ENCODE measurements around the gene AWAT1. TPM values are rescaled to one million over a fixed set of nuclear protein-coding genes. Genes with fewer than 3 reads are reported as not detected.
"Not testable (repeated sequence)": the region's sequence is repeated elsewhere in the genome, so short reads cannot be mapped to it uniquely, and the experiment has no call there.

The AWAT1 gene
- total RNA-seq, 2 donors from 2014 or later, result not detected

GRCh38 chrX:70257423-70258288 is 23.2 kb downstream of the AWAT1 start:
- intact Hi-C loops (cut with DNase I), result no loop called here
- DNase-seq (ENCODE audit: low spot score), result no peak

DNA sequence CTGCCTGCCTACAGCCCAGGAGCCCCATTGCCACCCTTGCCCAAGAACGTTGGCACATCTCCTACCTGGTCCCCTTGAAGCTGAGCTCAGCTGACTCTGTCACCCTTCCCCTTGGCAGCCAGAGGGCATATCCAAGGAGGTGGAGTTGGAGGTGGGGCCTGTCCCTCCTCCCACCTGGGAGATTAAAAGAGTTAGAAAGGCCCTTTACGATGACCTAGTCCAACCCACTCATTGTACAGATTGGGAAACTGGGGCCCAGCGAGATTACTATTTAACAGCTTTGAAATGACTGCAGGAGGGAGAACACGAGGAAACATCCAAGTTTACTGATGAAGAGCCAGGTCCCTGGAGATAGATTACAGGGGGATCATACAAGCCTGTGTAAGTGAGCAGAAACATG is 25.6 kb downstream of the AWAT1 start, which contains the start of gene P2RY4:
TSS of gene P2RY4 (minus strand) at position 101 of the 400 bp plus-strand sequence. CDS start 580 bp downstream, outside the sequence.
- intact Hi-C loops (cut with DNase I), result no loop called here
- DNase-seq (ENCODE audit: low spot score), result no peak

DNA sequence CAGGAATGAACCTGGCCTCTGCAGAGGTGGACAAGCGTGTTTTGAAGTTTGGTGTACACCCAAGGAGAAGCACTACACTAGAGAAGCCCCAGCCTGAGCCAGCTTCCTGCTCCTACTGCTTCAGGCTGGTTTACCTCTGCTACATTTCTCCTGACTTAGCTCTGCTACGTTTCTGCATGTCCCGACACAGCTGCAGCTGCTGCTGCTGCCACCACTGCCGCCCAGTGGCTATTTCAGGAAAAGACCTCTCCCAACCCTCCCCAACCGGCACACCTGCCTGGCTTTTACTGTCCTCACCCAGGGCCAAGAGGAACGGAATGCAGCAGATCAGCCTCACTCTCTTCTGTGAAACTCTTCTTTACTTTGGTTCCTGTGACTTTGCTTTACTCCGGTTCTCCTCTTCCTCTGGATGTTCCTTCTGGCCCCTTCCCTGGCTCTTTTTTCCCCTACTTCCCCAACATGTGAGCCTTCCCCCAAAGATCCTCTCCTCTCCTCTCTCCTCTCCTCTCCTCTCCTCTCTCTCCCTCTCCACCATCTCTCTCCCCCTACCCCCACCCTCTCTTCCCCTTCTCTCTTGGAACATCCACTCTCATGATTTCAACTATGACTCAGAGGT is 28.6 kb downstream of the AWAT1 start:
- intact Hi-C loops (cut with DNase I), result no loop called here
- no peak for DNase-seq (ENCODE audit: low spot score)

GRCh38 chrX:70264784-70265183 is 30.3 kb downstream of the AWAT1 start:
- DNase-seq (ENCODE audit: low spot score), result no peak
- intact Hi-C loops (cut with DNase I), result no loop called here

- no peak for DNase-seq (ENCODE audit: low spot score)
- intact Hi-C loops (cut with DNase I), result no loop called here
These were observed 33.6 kb downstream of the AWAT1 start, which contains the start of gene ARR3 for GRCh38 chrX:70268034-70268433. Gene ARR3 (plus strand): TSS chrX:70268334. CDS start chrX:70269386, 1,052 bp downstream.

DNA sequence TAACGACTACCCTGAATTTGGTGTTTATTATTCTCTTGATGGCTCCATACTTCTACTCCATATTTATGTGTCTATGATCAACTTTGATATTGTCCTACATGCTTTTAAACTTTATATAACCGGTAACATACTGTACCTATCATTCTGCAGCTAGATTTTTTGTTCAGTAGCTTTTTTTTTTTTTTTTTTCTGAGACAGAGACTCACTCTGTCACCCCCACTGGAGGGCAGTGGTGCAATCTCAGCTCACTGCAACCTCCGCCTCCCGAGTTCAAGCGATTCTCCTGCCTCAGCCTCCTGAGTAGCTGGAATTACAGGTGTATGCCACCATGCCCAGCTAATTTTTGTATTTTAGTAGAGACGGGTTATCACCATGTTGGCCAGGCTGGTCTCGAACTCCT is 39.6 kb downstream of the AWAT1 start:
- intact Hi-C loops (cut with DNase I); DNase-seq (ENCODE audit: low spot score): not testable (repeated sequence)

DNA sequence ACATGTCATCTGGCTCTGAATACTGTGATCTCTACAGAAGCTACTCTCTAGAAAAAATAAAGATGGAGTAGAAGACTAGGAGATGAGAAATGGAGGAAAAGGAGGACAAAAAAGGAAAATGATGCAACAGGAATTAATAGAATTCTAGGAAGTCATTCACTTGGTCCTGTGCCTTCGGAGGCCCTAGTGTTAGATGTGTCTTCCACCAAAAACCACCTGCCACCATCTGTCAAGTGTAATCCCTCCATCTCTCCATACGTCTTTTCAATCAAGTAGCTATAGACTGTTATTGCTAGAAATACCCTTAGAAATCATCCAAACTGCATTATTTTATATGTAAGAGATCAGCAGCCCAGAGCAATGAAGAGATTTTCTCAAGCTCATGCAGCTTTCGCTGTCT is 44.6 kb downstream of the AWAT1 start:
- intact Hi-C loops (cut with DNase I), result no loop called here
- DNase-seq (ENCODE audit: low spot score), result no peak

DNA sequence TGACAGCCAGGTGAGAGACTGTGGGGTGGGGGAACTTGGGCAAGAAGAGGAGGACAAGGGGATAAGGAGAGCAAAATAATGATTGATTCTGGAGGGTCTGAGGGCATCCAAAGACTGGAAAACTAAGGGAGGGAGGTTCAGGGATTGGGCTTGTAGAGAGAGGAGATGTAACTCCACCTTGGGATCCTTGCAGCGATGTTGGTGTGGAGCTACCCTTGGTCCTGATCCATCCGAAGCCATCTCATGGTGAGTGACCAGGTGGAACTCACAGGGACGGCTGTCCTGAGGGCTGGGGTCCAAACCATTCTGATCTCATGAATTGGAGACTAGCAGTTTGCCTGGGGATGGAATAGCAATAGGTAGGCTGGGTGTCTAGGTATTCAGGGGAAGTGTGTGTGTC is 46.1 kb downstream of the AWAT1 start:
- intact Hi-C loops (cut with DNase I), result loop anchor here in 1 of 2 donors (10.0 kb wide), 1 partner anchor 1776 kb away; no protein-coding TSS in a partner anchor

GRCh38 chrX:70281951-70282350 is 47.5 kb downstream of the AWAT1 start, which contains the start of gene RAB41:
Gene RAB41 (plus strand): TSS chrX:70282172. CDS start chrX:70282218, 46 bp downstream.
- intact Hi-C loops (cut with DNase I), result loop anchor here in 1 of 2 donors (10.0 kb wide), 1 partner anchor 1777 kb away; no protein-coding TSS in a partner anchor
- DNase-seq (ENCODE audit: low spot score), result no peak

More for the DNA sequence above, 46.1 kb downstream of the AWAT1 start:
- no peak for DNase-seq (ENCODE audit: low spot score)

- DNase-seq (ENCODE audit: low spot score), result no peak
- intact Hi-C loops (cut with DNase I), result loop anchor here in 1 of 2 donors (10.0 kb wide), 1 partner anchor 1784 kb away; no protein-coding TSS in a partner anchor
These were observed 54.8 kb downstream of the AWAT1 start for GRCh38 chrX:70289168-70289792.

Other genes with a start within 250 kb of the AWAT1 start
- not detected for gene AWAT2, start 184.7 kb upstream of the AWAT1 start, total RNA-seq
- gene OTUD6A, start 172.2 kb upstream of the AWAT1 start, total RNA-seq, result not detected
- gene IGBP1, start 101.2 kb upstream of the AWAT1 start, total RNA-seq, result 10 to 100 TPM; 24.2 to 30.9 TPM
- not detected for gene DGAT2L6, start 57.2 kb upstream of the AWAT1 start, total RNA-seq
- under 1 TPM; 0.32 to 0.57 TPM for gene P2RY4, start 25.5 kb downstream of the AWAT1 start, total RNA-seq
- gene ARR3, start 33.7 kb downstream of the AWAT1 start, total RNA-seq, result not detected
- not detected for gene RAB41, start 47.5 kb downstream of the AWAT1 start, total RNA-seq
- gene PDZD11, start 55.3 kb downstream of the AWAT1 start, total RNA-seq, result 10 to 100 TPM; 22.9 to 27.0 TPM
- gene KIF4A, start 55.4 kb downstream of the AWAT1 start, total RNA-seq, result under 1 TPM; 0.10 to 0.37 TPM
- not detected for gene GDPD2, start 188.7 kb downstream of the AWAT1 start, total RNA-seq
- gene DLG3, start 210.2 kb downstream of the AWAT1 start, total RNA-seq, result 10 to 100 TPM; 13.2 to 19.4 TPM

Data from posterior vena cava (tissue), 2 donors.